Fibroblast of the aortic adventitia (primary cell): ENCODE data around the gene DESI2. TPM values are rescaled to one million over a fixed set of nuclear protein-coding genes. Genes with fewer than 3 reads are reported as not detected.
"Not testable (repeated sequence)": the region's sequence is repeated elsewhere in the genome, so short reads cannot be mapped to it uniquely, and the experiment has no call there.

Experiments used
- DNase-seq: peaks from one replicate; pipeline ENCODE4 v3.0.0-alpha.2; 2010; ENCODE audit warnings: low read depth
- H3K4me3 ChIP-seq: 2 replicates; pipeline ENCODE4 v1.5.1; 2011; ENCODE audit warnings: low read depth, mild to moderate bottlenecking, control low read depth, low read length, moderate library complexity
- total RNA-seq: library from RNA; depleted of rRNA; stranded (reverse); fragments of >200 nt; gene quantifications from 2 replicates; pipeline ENCODE4 v1.2.3, GENCODE V29; 2012; ENCODE audit warnings: low replicate concordance
- TF ChIP-seq, protein P1 (sequence below): IDR thresholded peaks from 2 replicates; pipeline ENCODE4 v1.5.1; 2011; ENCODE audit warnings: mild to moderate bottlenecking, low read length, control low read depth, inconsistent platforms; ENCODE audit not compliant: insufficient read depth

DESI2 gene
- total RNA-seq, 1 donor = 54.7 TPM

DNA sequence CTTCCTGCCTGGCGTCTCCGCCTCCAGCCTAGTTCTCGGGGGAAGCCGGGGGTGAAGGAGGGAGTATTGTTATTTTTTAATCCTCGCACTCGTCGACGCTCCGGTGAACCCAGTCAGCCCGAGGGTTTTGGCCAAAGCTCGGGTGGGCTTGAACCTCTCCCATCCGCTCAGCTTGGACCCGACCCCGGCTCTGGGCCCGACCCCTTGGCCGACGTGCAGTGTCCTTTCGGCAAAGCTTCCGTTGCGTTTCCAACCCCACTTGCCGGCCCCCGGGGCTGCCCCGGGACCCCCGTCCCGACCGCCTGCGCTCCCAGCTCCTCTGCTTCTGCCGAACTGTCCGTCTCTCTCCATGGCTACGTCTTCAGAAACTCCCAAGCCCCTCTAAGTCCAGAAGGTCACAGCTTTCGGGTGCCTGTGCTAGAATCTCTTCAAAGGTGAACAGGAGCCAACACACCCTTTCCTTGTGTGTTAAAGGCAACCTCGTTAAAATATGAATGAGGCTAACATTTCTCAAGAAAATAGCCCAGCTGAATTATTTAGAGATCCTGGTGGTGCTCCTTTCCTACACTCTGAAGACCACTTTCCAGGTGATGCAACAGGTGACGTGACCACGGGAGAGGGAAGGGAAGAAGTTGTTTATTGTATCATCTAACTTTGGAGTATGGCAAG lies 647 bp downstream of the DESI2 start:
- peak overlapping the region; percentile 92 for H3K4me3 ChIP-seq
- TF ChIP-seq, protein P1, sequence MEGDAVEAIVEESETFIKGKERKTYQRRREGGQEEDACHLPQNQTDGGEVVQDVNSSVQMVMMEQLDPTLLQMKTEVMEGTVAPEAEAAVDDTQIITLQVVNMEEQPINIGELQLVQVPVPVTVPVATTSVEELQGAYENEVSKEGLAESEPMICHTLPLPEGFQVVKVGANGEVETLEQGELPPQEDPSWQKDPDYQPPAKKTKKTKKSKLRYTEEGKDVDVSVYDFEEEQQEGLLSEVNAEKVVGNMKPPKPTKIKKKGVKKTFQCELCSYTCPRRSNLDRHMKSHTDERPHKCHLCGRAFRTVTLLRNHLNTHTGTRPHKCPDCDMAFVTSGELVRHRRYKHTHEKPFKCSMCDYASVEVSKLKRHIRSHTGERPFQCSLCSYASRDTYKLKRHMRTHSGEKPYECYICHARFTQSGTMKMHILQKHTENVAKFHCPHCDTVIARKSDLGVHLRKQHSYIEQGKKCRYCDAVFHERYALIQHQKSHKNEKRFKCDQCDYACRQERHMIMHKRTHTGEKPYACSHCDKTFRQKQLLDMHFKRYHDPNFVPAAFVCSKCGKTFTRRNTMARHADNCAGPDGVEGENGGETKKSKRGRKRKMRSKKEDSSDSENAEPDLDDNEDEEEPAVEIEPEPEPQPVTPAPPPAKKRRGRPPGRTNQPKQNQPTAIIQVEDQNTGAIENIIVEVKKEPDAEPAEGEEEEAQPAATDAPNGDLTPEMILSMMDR = no peak
- peak; percentile 27 for DNase-seq

DNA sequence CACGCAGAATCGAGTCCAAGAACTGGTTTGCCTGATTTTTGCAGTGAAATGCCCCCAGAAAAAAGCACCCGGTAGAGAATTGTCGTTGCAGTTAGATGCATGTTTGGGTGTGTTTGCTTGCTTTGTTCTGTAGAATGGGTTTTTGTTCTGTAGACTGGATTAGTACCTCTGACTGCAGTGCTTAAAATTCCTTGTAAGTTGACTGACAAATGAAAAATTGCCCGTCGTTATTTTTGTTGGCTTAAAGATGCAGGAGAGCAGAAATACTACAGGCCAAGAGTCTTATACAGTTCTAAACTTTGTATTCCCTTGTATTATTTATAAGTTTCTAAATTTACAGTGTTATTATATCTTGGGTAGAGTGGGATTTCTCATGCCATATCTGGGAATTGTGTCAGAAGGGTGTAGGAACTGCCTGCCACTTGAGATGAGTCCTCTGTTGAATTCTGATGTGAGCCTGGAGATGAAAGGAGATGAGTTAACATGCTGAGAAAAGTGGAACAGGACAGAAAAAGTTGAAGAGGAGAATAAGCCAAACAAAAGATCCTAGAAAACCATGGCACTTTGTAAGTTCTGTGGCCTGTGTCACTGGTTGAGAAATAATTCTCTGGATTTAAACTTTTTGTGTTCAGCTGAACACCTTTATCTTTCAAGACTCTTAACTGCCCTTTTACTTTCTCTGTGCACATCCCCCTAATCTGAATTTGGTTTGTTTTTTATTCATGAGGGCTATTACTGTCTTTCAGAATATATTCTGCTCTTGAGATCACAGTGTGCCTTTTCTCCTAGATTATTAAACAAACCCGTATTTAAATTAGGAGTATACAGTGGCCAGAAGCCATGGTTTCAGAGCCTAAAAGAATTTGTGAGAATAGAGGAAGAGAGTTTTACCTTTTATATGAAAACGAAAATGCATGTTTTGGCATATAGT lies 1.4 kb downstream of the DESI2 start:
- TF ChIP-seq, protein P1 = no peak
- peak overlapping the region; percentile 92 for H3K4me3 ChIP-seq
- no peak for DNase-seq

DNA sequence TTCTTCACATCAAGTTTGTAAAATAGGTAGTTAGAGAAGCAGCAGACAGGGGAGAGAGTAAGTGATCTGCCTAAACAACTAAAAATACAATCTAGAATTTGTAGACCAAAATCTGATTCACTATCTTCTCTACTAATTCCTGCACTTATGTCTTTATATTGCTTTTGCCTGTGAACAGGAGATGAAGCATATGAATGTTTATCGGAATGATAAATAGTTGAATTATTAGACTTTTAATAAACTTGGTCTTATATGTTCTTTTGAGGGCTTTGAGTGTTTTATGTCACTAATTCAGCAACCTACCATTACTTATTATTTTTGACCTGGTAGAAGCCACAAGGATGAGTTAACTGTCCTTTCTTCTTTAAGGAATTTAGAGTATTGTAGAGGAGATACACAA lies 2.3 kb downstream of the DESI2 start:
- no peak for DNase-seq
- TF ChIP-seq, protein P1 = no peak
- peak overlapping the region; percentile 92 for H3K4me3 ChIP-seq

DNA sequence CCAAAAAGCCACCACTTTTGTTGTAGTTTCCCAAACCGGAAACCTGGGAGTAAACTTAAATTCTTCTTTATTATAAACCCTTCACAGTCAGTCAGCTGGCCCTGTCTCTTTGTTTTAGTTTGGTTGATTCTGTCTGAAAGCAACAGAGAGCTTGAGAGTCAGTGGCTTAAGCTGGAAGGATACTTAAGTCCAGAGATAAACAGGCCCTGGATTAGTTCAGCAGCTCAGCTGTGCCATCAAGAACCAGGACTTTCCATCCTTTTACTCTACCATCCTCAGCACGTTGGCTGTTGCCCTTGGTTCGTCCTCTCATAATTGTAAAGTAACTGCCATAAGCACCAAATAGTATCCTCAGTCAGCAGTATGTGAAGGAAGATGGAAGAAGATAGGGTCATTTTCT lies 4.5 kb downstream of the DESI2 start:
- no peak overlapping the region for H3K4me3 ChIP-seq
- TF ChIP-seq, protein P1 = no peak
- no peak for DNase-seq

DNA sequence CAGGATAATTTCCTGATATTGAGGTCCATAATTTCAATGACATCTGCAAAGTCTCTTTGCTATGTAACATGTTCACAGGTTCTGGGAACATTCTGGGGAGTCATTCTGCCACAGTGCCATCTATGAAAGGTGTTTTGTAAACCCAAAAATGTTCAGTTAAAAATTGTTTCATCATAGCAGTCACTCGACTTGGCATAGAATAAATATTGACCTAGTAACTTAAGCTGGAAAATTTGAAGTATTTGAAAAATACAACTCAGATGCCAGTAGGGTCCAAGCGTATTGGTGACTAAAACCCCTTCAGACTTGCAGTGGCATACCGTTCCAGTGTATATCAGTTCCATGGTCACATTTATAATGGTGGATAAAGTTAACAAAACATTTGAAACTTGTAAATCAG lies 6.8 kb downstream of the DESI2 start:
- TF ChIP-seq, protein P1 = no peak
- no peak overlapping the region for H3K4me3 ChIP-seq
- no peak for DNase-seq

DNA sequence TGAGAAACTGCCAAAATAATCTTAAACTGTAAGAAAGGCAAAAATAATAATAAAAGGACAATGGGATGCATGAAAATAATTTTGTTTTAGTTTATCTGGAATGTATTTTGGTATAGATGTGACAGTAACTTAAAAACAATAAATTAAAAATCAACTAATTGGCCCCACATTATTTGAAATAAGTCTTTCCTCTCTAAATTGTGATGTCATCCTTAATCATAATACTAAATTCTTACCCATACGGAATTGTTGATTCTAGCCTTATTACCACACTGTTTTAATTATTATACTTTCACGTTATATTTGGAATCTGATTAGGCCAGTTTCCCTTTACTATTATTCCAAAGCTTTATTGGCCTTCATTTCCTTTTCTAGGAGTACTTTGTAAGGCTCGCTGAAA lies 7.7 kb downstream of the DESI2 start:
- DNase-seq = no peak
- H3K4me3 ChIP-seq = no peak overlapping the region
- TF ChIP-seq, protein P1 = no peak

DNA sequence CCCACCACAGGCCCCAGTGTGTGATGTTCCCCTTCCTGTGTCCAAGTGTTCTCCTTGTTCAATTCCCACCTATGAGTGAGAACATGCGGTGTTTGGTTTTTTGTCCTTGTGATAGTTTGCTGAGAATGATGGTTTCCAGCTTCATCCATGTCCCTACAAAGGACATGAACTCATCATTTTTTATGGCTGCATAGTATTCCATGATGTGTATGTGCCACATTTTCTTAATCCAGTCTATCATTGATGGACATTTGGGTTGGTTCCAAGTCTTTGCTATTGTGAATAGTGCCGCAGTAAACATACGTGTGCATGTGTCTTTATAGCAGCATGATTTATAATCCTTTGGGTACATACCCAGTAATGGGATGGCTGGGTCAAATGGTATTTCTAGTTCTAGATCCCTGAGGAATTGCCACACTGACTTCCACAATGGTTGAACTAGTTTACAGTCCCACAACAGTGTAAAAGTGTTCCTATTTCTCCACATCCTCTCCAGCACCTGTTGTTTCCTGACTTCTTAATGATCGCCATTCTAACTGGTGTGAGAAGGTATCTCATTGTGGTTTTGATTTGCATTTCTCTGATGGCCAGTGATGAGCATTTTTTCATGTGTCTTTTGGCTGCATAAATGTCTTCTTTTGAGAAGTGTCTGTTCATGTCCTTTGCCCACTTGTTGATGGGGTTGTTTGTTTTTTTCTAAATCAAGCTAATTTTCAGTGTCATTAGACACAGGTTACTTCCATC lies 8.8 kb downstream of the DESI2 start:
- DNase-seq = not testable (repeated sequence)

More for the DNA sequence above, 8.8 kb downstream of the DESI2 start:
- H3K4me3 ChIP-seq = not testable (repeated sequence)
